Spleen (tissue), 7 donors: ENCODE measurements around the gene PPP2R5C.

Source experiments
- POLR2A ChIP-seq, 3 donors: fragments of 450-650 bp; IDR thresholded peaks; one replicate each; pipeline ENCODE4 v1.5.1; 2017; ENCODE audit warnings: antibody characterized with exemption in 3 of 3, mild to moderate bottlenecking in 1 of 3
- POLR2AphosphoS5 ChIP-seq, 3 donors: sonication (generic); formaldehyde crosslinking; IDR thresholded peaks; one replicate each; pipeline ENCODE4 v1.5.1; 2017; ENCODE audit warnings: antibody characterized with exemption in 3 of 3
- TF ChIP-seq, protein P1 (sequence below), 11 experiments: fragments of 200-600 bp in 7 of 11; fragments of 450-650 bp in 4 of 11; sonication (generic) in 4 of 11; IDR thresholded peaks in 8 of 11; conservative IDR thresholded peaks in 3 of 11; 1 replicate in 7 of 11; 2 replicates in 4 of 11; pipeline versions ENCODE4 v1.4.0 to v1.8.0; 2016 to 2021; ENCODE audit warnings: antibody characterized with exemption in 11 of 11, inconsistent platforms in 4 of 11, mild to moderate bottlenecking in 1 of 11
- donor health status: DM: no; HTN: no; CAD: no; lungs with moderate emphysema.
- donor health status: DM: no; HTN: no; CAD: no.
- donor health status: DM: no; HTN: no; CAD: no.

DNA sequence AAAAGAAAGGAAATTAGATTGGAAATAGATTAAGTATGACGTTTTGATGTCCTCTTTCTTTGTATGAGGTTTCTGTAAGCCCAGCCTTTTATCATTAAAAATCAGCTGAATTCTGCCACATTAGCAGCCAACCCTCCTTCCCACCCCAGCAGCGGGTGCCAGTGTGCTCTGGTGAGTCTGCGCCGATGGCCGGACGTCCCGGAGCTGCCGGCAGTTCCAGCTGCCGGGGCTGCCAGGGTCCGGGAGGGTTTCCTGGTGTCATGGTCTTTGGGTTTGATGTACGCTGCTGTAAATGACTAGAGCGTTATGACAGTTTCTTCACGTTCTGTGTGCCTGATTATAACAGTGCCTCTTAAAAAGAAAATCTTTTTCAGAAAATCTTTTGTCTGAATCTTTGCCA, 151.3 kb downstream of the PPP2R5C start:
- TF ChIP-seq, protein P1, sequence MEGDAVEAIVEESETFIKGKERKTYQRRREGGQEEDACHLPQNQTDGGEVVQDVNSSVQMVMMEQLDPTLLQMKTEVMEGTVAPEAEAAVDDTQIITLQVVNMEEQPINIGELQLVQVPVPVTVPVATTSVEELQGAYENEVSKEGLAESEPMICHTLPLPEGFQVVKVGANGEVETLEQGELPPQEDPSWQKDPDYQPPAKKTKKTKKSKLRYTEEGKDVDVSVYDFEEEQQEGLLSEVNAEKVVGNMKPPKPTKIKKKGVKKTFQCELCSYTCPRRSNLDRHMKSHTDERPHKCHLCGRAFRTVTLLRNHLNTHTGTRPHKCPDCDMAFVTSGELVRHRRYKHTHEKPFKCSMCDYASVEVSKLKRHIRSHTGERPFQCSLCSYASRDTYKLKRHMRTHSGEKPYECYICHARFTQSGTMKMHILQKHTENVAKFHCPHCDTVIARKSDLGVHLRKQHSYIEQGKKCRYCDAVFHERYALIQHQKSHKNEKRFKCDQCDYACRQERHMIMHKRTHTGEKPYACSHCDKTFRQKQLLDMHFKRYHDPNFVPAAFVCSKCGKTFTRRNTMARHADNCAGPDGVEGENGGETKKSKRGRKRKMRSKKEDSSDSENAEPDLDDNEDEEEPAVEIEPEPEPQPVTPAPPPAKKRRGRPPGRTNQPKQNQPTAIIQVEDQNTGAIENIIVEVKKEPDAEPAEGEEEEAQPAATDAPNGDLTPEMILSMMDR (IDR thresholded peaks at IDR 0.05 in 8 of 11, conservative IDR thresholded peaks at IDR 0.05 in 3 of 11) = no peak
- TF ChIP-seq POLR2AphosphoS5 (IDR thresholded peaks at IDR 0.05) (peak in 1 of 3 donors; percentile 46), POLR2A (IDR thresholded peaks at IDR 0.05) (no peak)
